Measurements from ENCODE around the gene OLIG1. TPM values are rescaled to one million over a fixed set of nuclear protein-coding genes. Genes with fewer than 3 reads are reported as not detected.

The OLIG1 gene
- total RNA-seq, 1 experiment from 2014 or later, result not detected

GRCh38 chr21:33025489-33026442 lies 44.2 kb upstream of the OLIG1 start, which contains the start of gene OLIG2:
OLIG2 (plus strand) TSS chr21:33025935; CDS start chr21:33026863, 928 bp downstream.
- Mint-ChIP-seq H3K9me3 (ENCODE audit: unreplicated experiment) (no peaks in the 10 kb centered on the region), H3K36me3 (ENCODE audit: insufficient read depth, unreplicated experiment) (no peaks in the 10 kb centered on the region), H3K4me1 (ENCODE audit: low read depth, unreplicated experiment) (no peaks in the 10 kb centered on the region), H3K4me3 (ENCODE audit: unreplicated experiment) (no peak within 1 kb of the TSS), H3K27me3 (ENCODE audit: insufficient read depth, unreplicated experiment) (peaks cover 25% of the 10 kb centered on the region), H3K27ac (ENCODE audit: unreplicated experiment) (no peak within 1 kb of the TSS)
- TF ChIP-seq, protein P1, sequence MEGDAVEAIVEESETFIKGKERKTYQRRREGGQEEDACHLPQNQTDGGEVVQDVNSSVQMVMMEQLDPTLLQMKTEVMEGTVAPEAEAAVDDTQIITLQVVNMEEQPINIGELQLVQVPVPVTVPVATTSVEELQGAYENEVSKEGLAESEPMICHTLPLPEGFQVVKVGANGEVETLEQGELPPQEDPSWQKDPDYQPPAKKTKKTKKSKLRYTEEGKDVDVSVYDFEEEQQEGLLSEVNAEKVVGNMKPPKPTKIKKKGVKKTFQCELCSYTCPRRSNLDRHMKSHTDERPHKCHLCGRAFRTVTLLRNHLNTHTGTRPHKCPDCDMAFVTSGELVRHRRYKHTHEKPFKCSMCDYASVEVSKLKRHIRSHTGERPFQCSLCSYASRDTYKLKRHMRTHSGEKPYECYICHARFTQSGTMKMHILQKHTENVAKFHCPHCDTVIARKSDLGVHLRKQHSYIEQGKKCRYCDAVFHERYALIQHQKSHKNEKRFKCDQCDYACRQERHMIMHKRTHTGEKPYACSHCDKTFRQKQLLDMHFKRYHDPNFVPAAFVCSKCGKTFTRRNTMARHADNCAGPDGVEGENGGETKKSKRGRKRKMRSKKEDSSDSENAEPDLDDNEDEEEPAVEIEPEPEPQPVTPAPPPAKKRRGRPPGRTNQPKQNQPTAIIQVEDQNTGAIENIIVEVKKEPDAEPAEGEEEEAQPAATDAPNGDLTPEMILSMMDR (IDR thresholded peaks at IDR 0.05; ENCODE audit: insufficient read depth in 1 of 2, low read depth in 1 of 2, low read length in 1 of 2, severe bottlenecking in 1 of 2, unreplicated experiment in 1 of 2), result no peak
- no TSS peak for BruUV-seq (replicated peaks)
- no peaks in the 10 kb centered on the region for H3K36me3 ChIP-seq (ENCODE audit: control insufficient read depth, insufficient read depth, low read length)
- H3K4me1 ChIP-seq, result no peaks in the 10 kb centered on the region
- H3K4me3 ChIP-seq (ENCODE audit: low read depth, low read length), result no peak within 1 kb of the TSS
- no peaks in the 10 kb centered on the region for H3K27me3 ChIP-seq (replicated peaks; ENCODE audit: control insufficient read depth, insufficient read depth, low read length)
- no peaks in the 10 kb centered on the region for H3K9me3 ChIP-seq
- CTCF ChIA-PET, result no interaction called here
- POLR2A ChIA-PET, result no interaction called here
- intact Hi-C loops (cut with micrococcal nuclease; ENCODE audit: unreplicated experiment), result no loop called here
- DNase-seq, result no peak

DNA sequence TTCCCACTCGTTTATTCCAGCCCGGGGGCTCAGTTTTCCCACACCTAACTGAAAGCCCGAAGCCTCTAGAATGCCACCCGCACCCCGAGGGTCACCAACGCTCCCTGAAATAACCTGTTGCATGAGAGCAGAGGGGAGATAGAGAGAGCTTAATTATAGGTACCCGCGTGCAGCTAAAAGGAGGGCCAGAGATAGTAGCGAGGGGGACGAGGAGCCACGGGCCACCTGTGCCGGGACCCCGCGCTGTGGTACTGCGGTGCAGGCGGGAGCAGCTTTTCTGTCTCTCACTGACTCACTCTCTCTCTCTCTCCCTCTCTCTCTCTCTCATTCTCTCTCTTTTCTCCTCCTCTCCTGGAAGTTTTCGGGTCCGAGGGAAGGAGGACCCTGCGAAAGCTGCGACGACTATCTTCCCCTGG lies 43.5 kb upstream of the OLIG1 start:
- TF ChIP-seq, protein P1 (IDR thresholded peaks at IDR 0.05; ENCODE audit: insufficient read depth in 1 of 2, low read depth in 1 of 2, low read length in 1 of 2, severe bottlenecking in 1 of 2, unreplicated experiment in 1 of 2), result no peak
- no peak overlapping the region for H3K4me3 ChIP-seq (ENCODE audit: low read depth, low read length)
- Mint-ChIP-seq H3K4me1 (ENCODE audit: low read depth, unreplicated experiment) (no peaks in the 10 kb centered on the region), H3K27ac (ENCODE audit: unreplicated experiment) (no peak overlapping the region), H3K36me3 (ENCODE audit: insufficient read depth, unreplicated experiment) (no peaks in the 10 kb centered on the region), H3K4me3 (ENCODE audit: unreplicated experiment) (no peak overlapping the region), H3K9me3 (ENCODE audit: unreplicated experiment) (no peaks in the 10 kb centered on the region), H3K27me3 (ENCODE audit: insufficient read depth, unreplicated experiment) (peaks cover 25% of the 10 kb centered on the region)
- no peaks in the 10 kb centered on the region for H3K36me3 ChIP-seq (ENCODE audit: control insufficient read depth, insufficient read depth, low read length)
- no peaks in the 10 kb centered on the region for H3K27me3 ChIP-seq (replicated peaks; ENCODE audit: control insufficient read depth, insufficient read depth, low read length)
- H3K9me3 ChIP-seq, result no peaks in the 10 kb centered on the region
- no TSS peak for BruUV-seq (replicated peaks)
- DNase-seq, result no peak
- intact Hi-C loops (cut with micrococcal nuclease; ENCODE audit: unreplicated experiment), result no loop called here
- no peaks in the 10 kb centered on the region for H3K4me1 ChIP-seq
- ChIA-PET POLR2A (no interaction called here), CTCF (no interaction called here)

DNA sequence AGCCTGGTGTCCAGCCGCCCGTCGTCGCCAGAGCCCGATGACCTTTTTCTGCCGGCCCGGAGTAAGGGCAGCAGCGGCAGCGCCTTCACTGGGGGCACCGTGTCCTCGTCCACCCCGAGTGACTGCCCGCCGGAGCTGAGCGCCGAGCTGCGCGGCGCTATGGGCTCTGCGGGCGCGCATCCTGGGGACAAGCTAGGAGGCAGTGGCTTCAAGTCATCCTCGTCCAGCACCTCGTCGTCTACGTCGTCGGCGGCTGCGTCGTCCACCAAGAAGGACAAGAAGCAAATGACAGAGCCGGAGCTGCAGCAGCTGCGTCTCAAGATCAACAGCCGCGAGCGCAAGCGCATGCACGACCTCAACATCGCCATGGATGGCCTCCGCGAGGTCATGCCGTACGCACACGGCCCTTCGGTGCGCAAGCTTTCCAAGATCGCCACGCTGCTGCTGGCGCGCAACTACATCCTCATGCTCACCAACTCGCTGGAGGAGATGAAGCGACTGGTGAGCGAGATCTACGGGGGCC lies 43.0 kb upstream of the OLIG1 start:
- Mint-ChIP-seq H3K4me3 (ENCODE audit: unreplicated experiment) (no peak overlapping the region), H3K36me3 (ENCODE audit: insufficient read depth, unreplicated experiment) (no peaks in the 10 kb centered on the region), H3K27ac (ENCODE audit: unreplicated experiment) (no peak overlapping the region), H3K27me3 (ENCODE audit: insufficient read depth, unreplicated experiment) (peaks cover 25% of the 10 kb centered on the region), H3K9me3 (ENCODE audit: unreplicated experiment) (no peaks in the 10 kb centered on the region), H3K4me1 (ENCODE audit: low read depth, unreplicated experiment) (no peaks in the 10 kb centered on the region)
- Histone ChIP-seq H3K9me3 (no peaks in the 10 kb centered on the region), H3K27me3 (replicated peaks; ENCODE audit: control insufficient read depth, insufficient read depth, low read length) (no peaks in the 10 kb centered on the region), H3K4me3 (ENCODE audit: low read depth, low read length) (no peak overlapping the region), H3K4me1 (no peaks in the 10 kb centered on the region), H3K36me3 (ENCODE audit: control insufficient read depth, insufficient read depth, low read length) (no peaks in the 10 kb centered on the region)
- intact Hi-C loops (cut with micrococcal nuclease; ENCODE audit: unreplicated experiment), result no loop called here
- TF ChIP-seq, protein P1 (IDR thresholded peaks at IDR 0.05; ENCODE audit: insufficient read depth in 1 of 2, low read depth in 1 of 2, low read length in 1 of 2, severe bottlenecking in 1 of 2, unreplicated experiment in 1 of 2), result no peak
- no peak for DNase-seq
- ChIA-PET POLR2A (no interaction called here), CTCF (no interaction called here)
- no TSS peak for BruUV-seq (replicated peaks)
